K562 (cell line): ENCODE data around the gene HS6ST1. TPM values are rescaled to one million over a fixed set of nuclear protein-coding genes. Genes with fewer than 3 reads are reported as not detected.

Experiments used
- E4F1 ChIP-seq: fragments of 250-450 bp; sonication (Bioruptor Pico); IDR thresholded peaks from 2 replicates; pipeline ENCODE4 v1.5.0; 2021; ENCODE audit warnings: mild to moderate bottlenecking, borderline replicate concordance
- HMG20A ChIP-seq: fragments of 450-650 bp; formaldehyde crosslinking; conservative IDR thresholded peaks from 2 replicates; pipeline ENCODE4 v1.4.0; 2020; ENCODE audit warnings: mild to moderate bottlenecking, mixed read lengths
- JUND ChIP-seq, 2 experiments: IDR thresholded peaks; 2 replicates in 1 of 2; 3 replicates in 1 of 2; pipeline ENCODE4 v1.6.1; 2011; ENCODE audit warnings: borderline replicate concordance in 2 of 2, low read depth in 2 of 2, low read length in 2 of 2, improper control_type of control experiment in 1 of 2, missing biosample characterization in 1 of 2, missing genetic modification characterization in 1 of 2, missing genetic modification reagents in 1 of 2
- MGA ChIP-seq: fragments of 450-650 bp; IDR thresholded peaks from 2 replicates; pipeline ENCODE4 v1.6.1; 2016; ENCODE audit warnings: mild to moderate bottlenecking, moderate library complexity
- ZNF436 ChIP-seq: fragments of 250-450, 450-650 bp; sonication (Bioruptor Pico); formaldehyde crosslinking; IDR thresholded peaks from 2 replicates; pipeline ENCODE4 v1.7.0; 2020; ENCODE audit warnings: mild to moderate bottlenecking
- polyA plus RNA-seq, 8 experiments: library from polyadenylated mRNA; depleted of rRNA in 4 of 8; stranded (reverse) in 5 of 8; unstranded in 3 of 8; fragments of >200 nt; fragmentation: Nextera tagmentation in 2 of 8; fragmentation: Illumina TruSeq in 1 of 8; extraction: Ambion mirVana in 2 of 8; extraction: Trizol in 1 of 8; gene quantifications; 2 replicates each; pipeline versions ENCODE4 v1.2.1 to v1.2.3, GENCODE V29; 2011 to 2014; ENCODE audit warnings: inconsistent platforms in 1 of 8, missing spikeins in 1 of 8
- total RNA-seq, 7 experiments: library from RNA; depleted of rRNA in 6 of 7; stranded (reverse); fragments of >200 nt in 6 of 7; fragmentation: Illumina TruSeq in 2 of 7; extraction: Trizol in 2 of 7; gene quantifications; 2 replicates each; pipeline versions ENCODE4 v1.2.1 to v1.2.3, GENCODE V29; 2011 to 2021; ENCODE audit warnings: low replicate concordance in 1 of 7
- TF ChIP-seq, protein P1 (sequence below): fragments of 450-650 bp; IDR thresholded peaks from 2 replicates; pipeline ENCODE4 v1.6.1; 2016; ENCODE audit warnings: low read depth, mild to moderate bottlenecking, moderate library complexity

The HS6ST1 gene
- total and polyA plus RNA-seq, 9 of the 15 experiments (the other 6 are each of a cell fraction or from before 2014, with no cell fraction given), result 0.06 to 7.4 (median 3.8) TPM

GRCh38 chr2:128314348-128315121, 4.1 kb downstream of the HS6ST1 start (continued):
- TF ChIP-seq MGA (no peak), JUND (IDR thresholded peaks at IDR 0.05; ENCODE audit: borderline replicate concordance, low read depth, low read length) (no peak), JUND (tag; IDR thresholded peaks at IDR 0.05; ENCODE audit: borderline replicate concordance, low read depth, low read length) (no peak), HMG20A (CRISPR knock-in tag) (no peak), ZNF436 (CRISPR knock-in tag) (no peak), E4F1 (no peak)
- TF ChIP-seq, protein P1, sequence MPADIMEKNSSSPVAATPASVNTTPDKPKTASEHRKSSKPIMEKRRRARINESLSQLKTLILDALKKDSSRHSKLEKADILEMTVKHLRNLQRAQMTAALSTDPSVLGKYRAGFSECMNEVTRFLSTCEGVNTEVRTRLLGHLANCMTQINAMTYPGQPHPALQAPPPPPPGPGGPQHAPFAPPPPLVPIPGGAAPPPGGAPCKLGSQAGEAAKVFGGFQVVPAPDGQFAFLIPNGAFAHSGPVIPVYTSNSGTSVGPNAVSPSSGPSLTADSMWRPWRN, result no peak
